ENCODE results near the gene MXD4. TPM values are rescaled to one million over a fixed set of nuclear protein-coding genes. Genes with fewer than 3 reads are reported as not detected.

The MXD4 gene
- total RNA-seq (2014; rRNA removed; shearing (Covaris generic)), result 5.8 and 7.5 TPM in 2 replicates

DNA sequence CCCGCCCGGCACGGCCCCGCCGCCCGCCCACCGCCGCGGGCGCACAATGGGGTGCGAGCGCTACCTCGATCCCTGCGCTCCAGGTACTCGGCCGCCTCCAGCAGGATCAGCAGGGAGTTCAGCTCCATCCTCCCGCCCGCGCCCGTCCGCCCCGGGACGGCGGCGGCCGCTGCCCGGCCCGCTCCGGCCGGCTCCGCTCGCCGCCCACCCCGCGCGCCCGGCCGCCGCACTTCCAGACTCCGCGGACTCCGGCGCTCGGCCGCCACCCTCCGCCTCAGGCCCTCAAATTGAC lies at the start of gene MXD4:
Gene MXD4 (minus strand): TSS at position 257 of the 292 bp plus-strand sequence. CDS start 129 bp downstream, at position 128.
- no peak for DNase-seq (ENCODE audit: low read depth)

- DNase-seq (ENCODE audit: low read depth), result no peak
Observed at GRCh38 chr4:2306773-2307410, 45.0 kb upstream of the MXD4 start.

DNA sequence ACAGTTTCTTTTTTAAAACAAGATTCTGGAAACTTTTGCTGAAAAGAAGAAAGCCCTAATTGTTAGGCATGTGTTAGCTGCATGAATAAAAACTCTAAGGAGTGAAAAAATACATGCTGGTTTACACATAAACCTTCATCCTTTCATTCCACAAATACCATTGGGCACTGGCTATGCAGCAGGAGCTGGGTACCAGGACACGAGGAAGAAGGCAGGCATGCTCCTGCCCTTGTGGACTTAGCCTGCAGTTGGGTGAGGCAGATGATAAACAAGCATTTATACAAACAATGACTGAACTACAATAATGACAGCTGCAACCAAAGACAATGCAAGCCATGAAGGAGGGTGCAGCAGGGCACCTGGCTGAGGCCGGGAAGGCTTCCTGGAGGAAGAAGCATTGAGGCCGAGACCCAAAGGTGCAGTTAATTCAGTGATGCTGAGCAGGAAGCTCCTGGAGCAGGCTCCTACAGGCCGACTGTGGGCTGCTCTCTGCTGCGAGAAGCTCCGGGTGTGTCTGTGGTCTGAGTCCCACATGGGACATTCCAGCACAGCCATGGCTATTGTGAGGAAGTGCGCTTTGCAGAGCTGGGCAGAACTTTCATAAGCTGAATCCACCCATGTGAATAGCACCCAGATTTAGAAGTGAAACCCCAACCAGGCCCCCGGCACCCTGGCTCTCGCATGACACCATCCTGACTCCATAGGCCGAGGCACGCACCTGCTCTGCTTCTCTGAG lies 44.0 kb upstream of the MXD4 start:
- DNase-seq (ENCODE audit: low read depth), result no peak

DNA sequence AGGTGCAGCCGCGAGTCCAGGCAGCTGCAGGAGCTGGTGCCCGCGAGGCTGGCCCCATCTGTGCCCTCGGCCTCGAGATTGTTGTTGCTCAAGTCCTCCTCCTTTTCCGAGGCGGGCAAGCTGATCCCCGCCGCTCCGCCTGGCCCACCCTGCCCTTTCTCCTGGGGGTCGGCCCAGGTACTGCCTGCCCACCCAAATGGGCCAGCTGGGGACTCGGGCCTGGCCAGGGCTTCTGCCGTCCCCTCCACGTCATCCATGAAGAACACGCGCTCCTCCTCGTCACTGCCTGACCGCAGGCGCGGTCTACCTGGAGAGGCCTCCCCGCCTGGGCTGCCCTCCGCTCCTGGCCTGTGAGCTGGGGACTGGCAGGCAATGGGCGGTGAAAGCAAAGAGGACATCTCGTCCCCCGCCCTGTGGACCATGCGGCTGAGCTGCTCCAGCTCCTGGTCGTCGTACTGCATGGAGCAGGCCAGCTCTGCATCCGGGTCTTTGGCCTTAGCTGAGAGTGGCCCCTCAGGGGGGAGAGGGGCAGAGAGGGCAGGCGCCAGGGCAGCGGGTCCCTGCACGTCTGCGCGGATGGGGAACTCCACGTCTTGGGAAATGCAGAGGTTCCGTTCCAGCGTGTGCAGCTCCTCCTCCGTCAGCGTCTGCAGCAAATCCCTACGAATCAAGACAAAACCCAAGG lies 43.1 kb upstream of the MXD4 start:
- no peak for DNase-seq (ENCODE audit: low read depth)

DNA sequence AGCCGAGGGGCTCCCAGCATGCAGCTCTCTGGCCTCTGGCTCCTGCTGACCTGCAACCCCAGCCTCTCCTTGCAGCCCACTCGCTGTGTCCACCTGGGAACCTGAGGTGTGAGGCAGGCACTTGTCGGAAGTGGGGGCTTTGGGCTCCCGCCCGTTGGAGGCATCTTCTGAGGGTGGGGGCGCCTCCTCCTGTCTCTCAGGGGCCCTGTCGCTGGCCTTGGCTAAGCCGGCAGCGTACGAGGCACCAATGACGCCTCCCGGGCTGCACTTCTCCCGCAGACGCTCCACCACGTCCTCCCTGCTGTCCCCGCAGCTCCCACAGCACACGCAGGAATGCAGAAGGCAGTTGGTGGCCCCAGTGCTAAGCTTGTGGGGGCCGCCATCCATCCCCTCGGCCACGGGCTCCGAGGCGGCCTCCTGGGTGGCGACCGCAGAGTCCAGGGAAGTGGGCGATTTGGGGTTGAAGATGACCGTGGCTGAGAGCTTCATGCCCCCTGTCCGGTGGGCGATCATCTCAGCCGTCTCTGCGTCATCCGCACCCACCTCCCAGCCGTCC lies 42.5 kb upstream of the MXD4 start:
- no peak for DNase-seq (ENCODE audit: low read depth)

- no peak for DNase-seq (ENCODE audit: low read depth)
Observed at GRCh38 chr4:2303686-2304320, 41.9 kb upstream of the MXD4 start.

GRCh38 chr4:2303121-2303685 lies 41.3 kb upstream of the MXD4 start:
- no peak for DNase-seq (ENCODE audit: low read depth)

DNA sequence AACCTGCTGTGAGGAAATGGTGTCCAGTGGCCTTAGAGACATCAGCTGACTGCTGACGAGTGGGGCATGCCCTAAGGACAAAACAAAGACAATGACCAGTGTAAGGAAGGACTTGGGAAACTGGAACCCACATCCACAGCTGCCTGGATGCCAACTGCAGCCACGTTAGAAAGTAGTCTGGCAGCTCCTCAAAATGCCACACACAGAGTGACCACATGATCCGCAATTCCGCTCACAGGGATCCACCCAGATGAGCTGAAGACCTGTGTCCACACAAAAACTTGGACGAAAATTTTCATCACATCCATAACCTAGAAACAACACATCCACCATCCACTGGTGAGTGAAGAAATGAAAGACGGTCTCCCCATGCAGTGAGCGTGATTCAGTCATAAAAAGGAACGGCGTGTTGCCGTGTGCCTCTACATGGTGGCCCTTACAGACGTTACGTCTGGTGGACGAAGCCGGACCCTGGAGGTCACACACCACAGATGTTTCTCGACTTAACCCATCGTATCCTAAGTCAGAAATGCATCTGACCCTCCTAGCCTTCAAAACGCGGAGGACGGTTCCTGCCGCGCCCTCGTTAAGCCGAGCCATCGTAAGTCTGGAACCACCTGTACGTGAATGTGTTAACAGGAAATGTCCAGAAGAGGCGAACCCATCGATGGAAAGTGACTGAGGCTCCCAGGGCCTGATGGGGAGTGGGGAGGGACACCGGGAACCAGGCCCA lies 40.6 kb upstream of the MXD4 start:
- DNase-seq (ENCODE audit: low read depth), result no peak

DNA sequence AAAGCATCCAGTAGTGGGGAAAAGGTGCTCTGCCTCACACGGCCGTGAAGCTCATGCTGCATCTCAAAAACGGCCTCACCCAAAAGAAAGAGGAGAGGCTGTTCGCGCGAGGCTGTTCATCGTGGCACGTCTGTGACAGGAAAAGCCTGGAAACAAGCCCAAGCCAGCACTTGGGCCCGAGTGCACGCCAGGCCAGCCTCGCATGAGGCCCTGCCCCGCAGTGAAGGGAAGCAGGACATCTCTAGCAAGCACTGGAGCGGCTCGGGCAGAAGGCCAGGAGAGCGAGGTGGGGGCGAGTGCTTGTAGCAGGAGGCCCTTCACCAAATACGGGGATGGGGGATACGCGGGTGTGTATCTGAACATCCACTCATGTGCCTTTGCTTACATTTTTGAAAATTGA lies 39.9 kb upstream of the MXD4 start:
- DNase-seq (ENCODE audit: low read depth), result no peak

DNA sequence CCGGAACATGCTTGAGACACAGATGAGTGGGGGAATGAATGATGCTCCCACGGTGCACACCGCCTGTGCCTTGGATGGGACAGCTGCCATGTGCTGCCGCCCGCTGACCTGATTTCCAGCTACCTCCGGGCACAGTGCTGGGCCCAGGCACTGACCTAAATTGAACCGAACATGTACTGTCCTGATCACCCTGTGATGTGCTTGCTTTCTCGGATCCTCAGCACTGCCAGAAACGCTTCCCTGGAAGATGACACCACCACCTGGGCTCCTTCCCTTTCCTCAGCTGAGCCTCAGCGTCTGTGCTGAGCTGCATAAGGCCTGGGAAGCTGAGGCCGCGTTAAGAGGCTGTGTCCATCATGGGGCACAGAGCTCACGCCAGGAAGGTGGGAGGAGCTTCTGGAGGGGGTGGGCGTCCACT lies 39.3 kb upstream of the MXD4 start:
- no peak for DNase-seq (ENCODE audit: low read depth)

GRCh38 chr4:2300431-2301224 lies 38.7 kb upstream of the MXD4 start:
- DNase-seq (ENCODE audit: low read depth), result no peak

DNA sequence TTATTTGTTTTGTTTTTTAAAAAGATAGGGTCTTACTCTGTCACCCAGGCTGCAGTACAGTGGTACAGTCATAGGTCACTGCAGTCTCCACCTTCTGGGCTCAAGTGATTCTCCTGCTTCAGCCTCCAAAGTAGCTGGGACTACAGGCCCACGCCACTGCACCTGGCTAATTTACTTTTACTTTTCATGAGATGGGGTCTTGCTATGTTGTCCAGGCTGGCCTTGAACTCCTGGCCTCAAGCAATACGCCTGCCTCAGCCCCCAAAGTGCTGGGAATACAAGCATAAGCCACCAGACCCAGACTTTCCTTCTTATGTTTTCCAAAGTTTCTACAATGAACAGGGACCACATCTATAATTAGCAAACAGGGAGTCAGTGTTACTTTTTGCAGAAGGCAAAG lies 37.9 kb upstream of the MXD4 start:
- DNase-seq (ENCODE audit: low read depth), result no peak

DNA sequence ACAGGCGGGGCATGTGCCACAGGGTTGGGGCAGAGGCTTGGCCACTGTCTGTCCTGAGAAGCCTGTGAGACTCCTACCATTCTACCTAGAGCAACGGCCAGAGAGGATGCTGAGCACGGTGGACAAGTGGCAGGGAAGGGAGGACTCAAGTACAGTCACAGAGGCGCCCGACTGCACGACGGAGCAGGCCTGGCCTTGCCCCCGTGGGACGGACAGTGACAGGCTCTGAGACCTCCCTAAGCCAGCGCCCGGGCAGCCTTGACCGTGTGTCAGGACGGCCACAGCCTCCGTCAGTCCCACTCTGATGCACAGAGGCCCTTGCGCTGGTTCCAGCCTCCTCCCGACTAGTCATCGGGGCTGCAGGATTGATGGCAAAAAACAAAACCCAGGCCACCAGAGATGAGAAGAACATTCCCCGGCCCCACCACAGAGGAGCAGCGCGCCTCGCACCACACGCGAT lies 36.7 kb upstream of the MXD4 start:
- no peak for DNase-seq (ENCODE audit: low read depth)

GRCh38 chr4:2297606-2298531 lies 36.0 kb upstream of the MXD4 start:
- DNase-seq (ENCODE audit: low read depth), result no peak

DNA sequence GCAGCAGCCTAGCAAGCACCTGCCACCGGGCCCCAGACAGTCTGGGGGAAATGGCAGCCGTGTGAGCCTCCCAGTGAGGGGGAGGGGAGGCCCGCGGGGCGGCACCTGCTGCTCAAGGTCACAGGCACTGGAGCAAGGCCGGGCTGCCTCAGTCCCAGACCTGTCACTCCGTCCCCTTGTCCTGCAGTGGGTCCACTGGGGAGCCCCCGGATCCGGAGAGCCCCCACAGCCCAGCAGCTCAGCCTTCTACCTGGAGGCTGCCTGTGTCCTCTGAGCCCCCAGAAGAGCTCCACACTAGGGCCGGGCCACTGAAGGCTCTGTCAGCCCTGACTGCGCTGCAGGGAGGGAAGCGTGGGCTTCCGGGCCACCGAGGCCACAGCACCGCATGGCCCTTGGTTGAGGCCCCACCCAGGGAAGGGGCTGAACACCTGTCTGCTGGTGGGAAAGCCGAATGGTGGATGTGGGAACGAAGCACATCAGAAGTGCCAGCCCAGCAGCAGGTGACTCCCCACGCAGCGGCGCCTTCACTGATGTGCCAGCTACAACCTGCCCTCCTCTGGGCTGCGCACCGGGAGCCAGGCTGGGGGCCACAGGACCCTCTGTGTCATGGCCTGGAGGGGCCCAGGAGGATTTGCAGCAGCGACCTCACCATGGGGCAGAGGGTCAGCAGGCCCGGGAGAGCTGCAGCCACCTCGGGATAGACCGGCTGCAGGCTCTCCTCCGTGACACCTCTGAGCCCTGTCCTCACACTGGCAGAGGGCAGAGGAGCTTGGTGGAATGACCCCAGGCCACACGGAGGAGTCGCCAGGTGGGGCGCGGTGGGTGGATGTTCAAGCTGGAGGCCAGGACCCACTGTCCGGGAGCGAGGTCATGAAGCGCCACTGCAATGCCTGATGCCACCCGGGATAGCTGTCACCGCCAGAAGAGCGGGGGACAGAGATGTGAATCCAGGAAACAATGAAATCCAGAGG lies 35.0 kb upstream of the MXD4 start:
- no peak for DNase-seq (ENCODE audit: low read depth)

GRCh38 chr4:2295900-2296442 lies 34.1 kb upstream of the MXD4 start:
- DNase-seq (ENCODE audit: low read depth), result no peak

- DNase-seq (ENCODE audit: low read depth), result no peak
Observed at GRCh38 chr4:2295500-2295899, 33.6 kb upstream of the MXD4 start.

DNA sequence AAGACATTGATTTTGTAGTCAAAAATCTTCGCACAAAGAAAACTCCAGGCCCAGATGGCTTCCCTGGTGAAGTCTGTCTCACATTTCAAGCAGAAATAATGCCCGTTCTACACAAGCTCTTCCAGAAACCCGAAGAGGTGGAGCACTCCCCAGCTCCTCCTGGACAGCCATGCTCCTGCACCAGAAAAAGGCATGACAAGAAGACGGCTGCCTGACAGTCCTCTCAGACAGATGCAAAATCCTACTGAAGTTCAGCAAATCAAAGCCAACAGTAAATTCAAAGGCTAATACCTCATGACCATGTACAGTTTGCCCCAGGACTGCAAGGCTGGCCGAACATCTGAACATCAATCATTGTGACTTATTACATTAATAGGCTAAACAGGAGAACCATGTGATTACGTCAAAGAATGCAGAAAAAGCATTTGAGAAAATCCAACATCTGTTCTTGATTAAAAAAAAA lies 30.8 kb upstream of the MXD4 start:
- DNase-seq (ENCODE audit: low read depth), result no peak
